T1000 (cell line): ENCODE data around the gene CPNE2.

Experiments
- DNase-seq: peaks from one replicate; lab custom pipeline; 2025; ENCODE audit warnings: mixed read lengths; lab: John Stamatoyannopoulos, UW

The CPNE2 gene

DNA sequence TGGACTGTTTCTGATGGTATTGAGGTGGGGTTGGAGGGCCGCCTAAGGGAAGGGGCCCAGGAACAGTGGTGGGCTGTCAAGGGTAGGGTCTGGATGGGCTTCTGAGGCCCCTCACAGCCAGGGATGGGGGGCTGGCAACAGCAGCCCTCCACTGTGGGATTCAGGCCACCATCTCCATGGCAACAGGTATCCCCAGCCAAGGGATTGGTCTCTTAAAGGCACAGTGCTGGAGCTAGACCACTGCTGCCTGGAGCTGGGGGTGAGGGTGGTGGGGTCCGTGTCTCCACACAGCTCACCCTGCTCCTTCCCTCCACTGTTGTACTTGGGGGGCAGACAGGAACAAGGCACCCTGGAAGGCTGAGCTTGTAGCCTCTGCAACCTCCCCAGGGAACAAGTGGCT lies 51.6 kb downstream of the CPNE2 start:
- no peak for DNase-seq

GRCh38 chr16:57145046-57146021 lies 53.0 kb downstream of the CPNE2 start:
- no peak for DNase-seq

GRCh38 chr16:57146040-57146647 lies 53.8 kb downstream of the CPNE2 start:
- no peak for DNase-seq

DNA sequence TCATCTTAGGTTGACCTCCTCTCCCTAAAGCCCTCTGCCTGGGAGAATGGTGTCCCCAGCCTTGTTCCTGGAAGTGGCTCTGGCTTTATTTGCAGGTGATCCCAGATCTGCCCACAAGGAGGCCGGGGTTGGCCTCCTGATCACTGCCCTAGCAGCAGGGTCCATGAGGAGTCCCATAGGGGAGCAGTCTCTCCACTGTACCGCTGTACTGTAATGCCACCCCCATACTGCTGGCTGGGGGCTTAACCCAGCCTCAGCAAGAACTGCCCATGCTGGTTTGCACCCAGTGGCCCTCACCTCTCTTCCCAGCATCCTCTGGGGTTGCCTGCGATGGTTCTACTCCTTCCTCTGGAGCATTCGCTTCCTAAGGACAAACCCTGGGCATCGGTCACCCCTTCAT lies 54.4 kb downstream of the CPNE2 start:
- no peak for DNase-seq

- DNase-seq: no peak
Measured at GRCh38 chr16:57147381-57148221, 55.2 kb downstream of the CPNE2 start.

DNA sequence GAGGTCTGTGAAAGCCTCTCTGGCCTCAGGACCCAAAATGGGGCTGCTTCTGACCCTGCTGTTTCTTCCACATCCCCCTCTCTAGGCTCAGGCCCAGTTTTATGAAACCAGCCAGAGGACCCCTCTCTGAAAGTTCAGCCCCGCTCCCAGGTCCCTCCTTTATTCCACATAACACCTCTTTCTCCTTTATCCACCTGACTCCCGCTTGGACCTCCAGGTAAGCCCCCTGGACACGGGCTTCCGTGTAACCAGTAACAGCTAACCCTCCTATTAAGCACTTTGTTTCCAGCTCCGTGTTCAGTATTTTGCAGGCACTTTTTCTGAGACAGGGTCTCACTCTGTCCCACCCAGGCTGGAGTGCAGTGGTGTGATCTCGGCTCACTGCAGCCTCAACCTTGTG lies 56.1 kb downstream of the CPNE2 start:
- no peak for DNase-seq

GRCh38 chr16:57149391-57149790 lies 57.0 kb downstream of the CPNE2 start:
- no peak for DNase-seq

DNA sequence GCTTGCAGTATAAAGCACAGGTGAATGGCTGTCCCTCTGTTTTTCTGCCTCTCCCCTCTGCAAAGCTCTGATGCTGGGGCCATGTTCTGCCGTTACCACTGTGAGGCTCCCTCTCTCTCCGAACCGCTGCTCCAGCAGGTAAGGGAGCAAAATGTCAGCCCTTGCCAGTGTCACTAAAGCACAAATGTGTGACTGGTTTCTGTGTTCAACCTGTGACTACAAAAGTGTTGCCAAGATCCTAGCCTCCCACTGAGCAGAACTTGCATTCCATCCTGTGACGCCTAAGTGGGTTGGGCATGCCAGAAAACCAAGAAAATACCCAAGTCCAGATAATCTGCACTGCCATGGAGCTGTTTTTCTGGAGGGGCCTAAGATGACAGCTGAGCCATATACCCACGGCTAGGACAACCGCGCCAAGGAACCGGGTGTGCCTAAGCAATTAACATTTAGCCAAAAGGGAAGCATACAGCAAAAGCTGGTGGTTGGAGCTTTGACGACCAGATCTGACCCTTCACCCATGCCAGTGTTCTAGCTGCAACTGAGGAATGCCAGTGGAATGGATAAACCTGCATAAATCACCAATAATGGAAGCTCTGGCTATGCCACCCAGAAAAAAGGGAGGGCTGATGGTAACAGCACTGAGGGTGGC lies 58.4 kb downstream of the CPNE2 start:
- no peak for DNase-seq

DNA sequence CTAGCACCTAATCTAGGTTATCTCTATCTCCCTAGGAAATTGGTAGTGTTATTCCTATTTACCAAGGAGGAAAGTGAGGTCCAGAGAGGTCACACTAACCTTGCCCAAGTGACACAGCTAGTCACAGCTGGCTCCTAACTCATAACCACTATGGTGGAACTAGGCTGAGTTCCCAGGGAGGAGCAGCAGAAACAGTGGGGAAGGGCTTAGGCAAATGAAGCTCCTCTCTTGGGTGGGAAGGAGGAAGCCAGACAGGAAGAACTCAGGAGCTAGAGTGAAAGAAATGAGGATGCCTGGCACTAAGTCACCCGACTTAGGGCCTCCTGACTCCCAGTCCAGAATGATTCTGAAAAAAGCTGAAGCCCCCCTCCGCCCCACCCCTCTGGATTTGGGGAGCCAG lies 59.0 kb downstream of the CPNE2 start:
- no peak for DNase-seq

GRCh38 chr16:57152096-57153093 lies 60.0 kb downstream of the CPNE2 start:
- DNase-seq: no peak

GRCh38 chr16:57153841-57154240 lies 61.5 kb downstream of the CPNE2 start:
- no peak for DNase-seq

DNA sequence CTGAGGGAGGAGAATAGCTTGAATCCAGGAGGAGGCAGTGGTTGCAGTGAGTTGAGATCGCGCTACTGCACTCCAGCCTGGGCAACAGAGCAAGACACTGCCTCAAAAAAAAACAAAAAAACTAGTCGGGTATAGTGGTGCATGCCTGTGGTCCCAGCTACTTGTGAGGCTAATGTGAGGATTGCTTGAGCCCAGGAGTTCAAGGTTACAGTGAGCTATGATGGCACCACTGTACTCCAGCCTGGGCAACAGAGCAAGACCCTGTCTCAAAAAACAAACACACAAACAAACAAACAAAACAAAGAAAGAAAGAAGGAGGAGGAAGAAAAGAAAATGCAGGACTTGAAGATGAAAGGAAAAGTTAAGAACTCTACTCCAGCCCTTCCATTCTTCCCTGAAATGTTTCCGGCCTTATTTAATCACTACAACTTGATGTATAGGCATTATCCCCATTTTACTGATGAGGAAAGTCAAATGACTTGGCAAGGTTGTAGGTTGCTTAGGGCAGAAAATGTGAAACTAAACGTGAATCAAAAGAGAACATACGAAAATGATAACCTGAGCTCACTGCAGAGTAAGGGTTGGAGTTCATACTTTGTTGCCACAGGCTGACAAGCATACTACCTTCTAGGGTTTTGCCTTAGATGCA lies 63.4 kb downstream of the CPNE2 start:
- DNase-seq: no peak

DNA sequence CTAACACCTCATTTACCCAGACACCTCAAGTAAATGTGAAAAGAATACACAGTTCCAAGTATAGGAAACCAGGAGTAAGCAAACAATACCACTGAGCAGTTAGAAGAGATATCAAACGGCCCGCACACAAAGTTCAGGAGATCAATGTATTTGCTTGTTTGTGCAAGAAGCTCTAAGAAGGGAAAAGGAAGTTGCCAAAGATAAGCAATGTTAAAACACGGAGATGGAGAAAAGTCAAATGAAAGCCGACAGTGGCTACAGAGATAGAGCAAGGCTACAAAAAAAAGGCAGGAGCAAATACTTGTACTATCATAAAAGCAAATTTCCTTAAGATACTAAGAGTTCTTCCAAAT lies 63.9 kb downstream of the CPNE2 start:
- no peak for DNase-seq

DNA sequence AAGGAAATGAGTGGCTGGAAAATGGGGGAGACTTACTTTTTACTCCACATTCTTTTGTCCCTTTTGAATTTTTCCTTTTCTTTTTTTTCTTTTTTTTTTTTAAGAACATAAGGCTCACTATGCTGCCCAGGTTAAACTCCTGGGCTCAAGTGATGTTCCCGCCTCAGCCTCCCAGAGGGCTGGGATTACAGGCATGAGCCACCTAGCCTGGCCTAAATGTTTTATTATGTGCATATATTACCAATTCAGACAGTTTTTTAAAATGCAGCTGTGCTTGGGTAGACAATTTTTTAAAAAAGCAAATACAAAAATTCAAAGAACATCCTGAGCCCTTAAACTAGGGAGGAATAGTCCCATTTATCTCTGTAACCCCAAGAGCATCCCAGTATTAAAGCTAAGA lies 65.2 kb downstream of the CPNE2 start:
- DNase-seq: no peak

- no peak for DNase-seq
Measured at GRCh38 chr16:57159447-57159846, 67.1 kb downstream of the CPNE2 start.

DNA sequence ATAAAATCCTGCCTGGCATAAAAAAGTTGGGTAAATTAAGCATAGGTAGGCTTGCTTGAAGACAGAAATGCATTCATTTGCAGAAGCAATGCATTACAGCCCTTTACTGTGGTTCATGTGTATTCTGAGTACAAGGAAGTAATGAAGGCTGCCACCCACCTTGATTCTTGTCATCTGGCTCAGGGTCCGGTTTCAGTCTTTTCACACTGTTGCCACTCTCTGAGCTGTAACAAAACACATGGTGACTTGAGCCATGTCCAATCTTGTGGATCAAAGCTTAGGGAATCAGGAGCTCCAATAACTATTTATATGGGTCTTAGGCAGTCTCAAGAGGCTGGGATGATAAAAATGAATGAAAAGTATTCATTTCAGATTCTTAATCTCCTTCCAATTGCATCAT lies 71.5 kb downstream of the CPNE2 start:
- no peak for DNase-seq

DNA sequence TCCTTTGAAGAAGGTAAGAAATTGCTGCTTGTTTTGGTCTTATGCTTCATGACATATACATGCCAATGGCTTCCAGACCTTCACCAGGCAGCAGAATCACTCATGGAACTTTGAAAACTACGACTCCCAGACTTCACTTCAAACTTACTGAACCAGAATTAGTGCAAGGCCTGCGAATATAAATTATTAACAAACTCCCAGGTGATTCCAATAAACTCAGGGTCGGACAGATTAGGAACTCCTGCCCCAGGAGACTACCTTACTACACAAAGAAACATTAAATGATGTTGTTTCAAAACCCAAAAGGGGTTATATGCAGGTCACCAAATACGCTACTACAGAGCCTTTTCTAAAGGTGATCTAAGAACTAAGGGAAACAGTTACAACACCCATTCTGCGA lies 73.1 kb downstream of the CPNE2 start:
- DNase-seq: no peak

DNA sequence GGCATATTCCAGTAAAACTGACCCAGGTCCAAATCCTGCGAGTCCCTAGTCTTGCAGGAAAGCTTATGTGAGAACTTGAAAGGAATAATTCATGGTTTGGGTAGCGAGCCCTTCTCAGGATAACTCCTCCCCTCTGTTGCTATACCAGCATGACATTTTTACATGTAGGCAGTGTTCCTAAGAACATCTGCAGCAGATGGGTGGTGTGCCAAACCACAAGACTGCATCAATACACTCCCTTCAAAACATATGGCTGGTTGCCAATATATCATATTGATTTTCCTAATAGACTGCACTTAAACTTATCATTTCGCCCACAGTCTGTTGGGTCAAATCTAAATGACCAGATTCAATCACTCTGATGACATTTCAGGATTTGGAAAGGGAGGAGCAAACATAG lies 73.6 kb downstream of the CPNE2 start:
- no peak for DNase-seq

- no peak for DNase-seq
Measured at GRCh38 chr16:57166451-57166850, 74.1 kb downstream of the CPNE2 start.

GRCh38 chr16:57166951-57167350 lies 74.6 kb downstream of the CPNE2 start:
- DNase-seq: no peak
